Right cardiac atrium (tissue), 5 donors: ENCODE data around the gene BCAS1. TPM values are rescaled to one million over a fixed set of nuclear protein-coding genes. Genes with fewer than 3 reads are reported as not detected.

Experiments used
- ATAC-seq, 2 donors: fragments of 200-7000 bp; cut with Tn5 transposase; one replicate each; pipeline versions ENCODE4 v1.8.0 to v1.9.1; 2020; ENCODE audit warnings: moderate library complexity in 2 of 2, mild to moderate bottlenecking in 1 of 2
- DNase-seq, 3 donors: peaks; one replicate each; pipeline ENCODE4 v3.0.0-alpha.2; 2020
- H3K27ac ChIP-seq: one replicate; pipeline ENCODE4 v1.5.1; 2013; ENCODE audit warnings: mild to moderate bottlenecking, low read length, control low read depth, moderate library complexity
- H3K27me3 ChIP-seq: one replicate; pipeline ENCODE4 v1.6.1; 2013; ENCODE audit not compliant: control insufficient read depth, insufficient read depth
- H3K4me1 ChIP-seq: one replicate; pipeline ENCODE4 v1.6.1; 2013; ENCODE audit warnings: low read length; ENCODE audit not compliant: control insufficient read depth, insufficient read depth
- H3K4me3 ChIP-seq: one replicate; pipeline ENCODE4 v1.5.1; 2013; ENCODE audit warnings: low read length, control low read depth
- H3K9me3 ChIP-seq: one replicate; pipeline ENCODE4 v1.6.1; 2013; ENCODE audit warnings: low read length; ENCODE audit not compliant: control insufficient read depth
- WGBS: extraction: QIAGEN DNeasy Blood & Tissue Kit; methylation state at CpG from one replicate; pipeline ENCODE4 v1.1.7; 2013; 5-methylcytosine and 5-hydroxymethylcytosine counted together
- intact Hi-C, 4 donors: fragments of 100-400 bp; cut with DNase I; formaldehyde crosslinking; loops; one replicate each; pipeline versions ENCODE4 v1.11.0 to v1.14.0; 2022 to 2023
- long read RNA-seq, 4 donors: library from polyadenylated mRNA; unstranded; transcript quantifications; one replicate each; pipeline ENCODE4 v2.0.0, GENCODE V29; 2020 to 2021
- polyA plus RNA-seq: library from polyadenylated mRNA; stranded (reverse); fragments of 200-250 nt; gene quantifications from one replicate; pipeline ENCODE4 v1.2.3, GENCODE V29; 2013
- total RNA-seq, 4 donors: library from RNA; stranded (reverse); fragmentation: NEBNext Ultra II Directional; extraction: Animal tissue kit (Norgen Biotek cat#: 25700); gene quantifications; one replicate each; pipeline ENCODE4 v1.2.1, GENCODE V29; 2021
- donor health status: healthy with polysubstance abuse.
- donor health status: DM: no; HTN: yes; CAD: no.
- donor health status: DM: no; HTN: no; CAD: no.
- donor health status: DM: no; HTN: yes; CAD: no; lungs with severe emphysema.
- donor health status: DM: yes; HTN: yes; CAD: no.

The BCAS1 gene
- total RNA-seq (under 1 TPM in 1 of 4 donors, not detected in 3; 0.18 TPM), polyA plus RNA-seq (0.18 TPM)
- long read RNA-seq, donor 1: 0 reads
- long read RNA-seq, donor 2: 0 reads
- long read RNA-seq, donor 3: 0 reads
- long read RNA-seq, donor 4: 0 reads

GRCh38 chr20:54070187-54070987 lies at the start of gene BCAS1:
Gene BCAS1 (minus strand): TSS chr20:54070594. CDS start chr20:54058718, 11,876 bp downstream.
- Histone ChIP-seq H3K9me3 (no peaks in the 10 kb centered on the region), H3K4me3 (no peak within 1 kb of the TSS), H3K4me1 (no peaks in the 10 kb centered on the region), H3K27me3 (no peaks in the 10 kb centered on the region), H3K27ac (no peak within 1 kb of the TSS)
- WGBS: 66% methylated on average over 11 of the region's 11 CpGs
- intact Hi-C loops: no loop called here
- ATAC-seq: peak in 1 of 2 donors; percentile 38
- DNase-seq: no peak

GRCh38 chr20:54119744-54120143 lies 49.4 kb upstream of the BCAS1 start:
- DNase-seq (no peak), ATAC-seq (no peak)
- Histone ChIP-seq H3K4me3 (no peak overlapping the region), H3K27ac (no peak overlapping the region), H3K4me1 (no peaks in the 10 kb centered on the region), H3K27me3 (no peaks in the 10 kb centered on the region), H3K9me3 (no peaks in the 10 kb centered on the region)
- WGBS: 69% methylated on average over 2 of the region's 2 CpGs
- intact Hi-C loops: no loop called here

GRCh38 chr20:54118220-54119001 lies 48.0 kb upstream of the BCAS1 start:
- Histone ChIP-seq H3K4me3 (no peak overlapping the region), H3K27ac (no peak overlapping the region), H3K4me1 (no peaks in the 10 kb centered on the region), H3K9me3 (no peaks in the 10 kb centered on the region), H3K27me3 (no peaks in the 10 kb centered on the region)
- DNase-seq (no peak), ATAC-seq (no peak)
- intact Hi-C loops: no loop called here
- WGBS: 78% methylated on average over 9 of the region's 9 CpGs

- no peaks in the 10 kb centered on the region for H3K27me3 ChIP-seq
- ATAC-seq (no peak), DNase-seq (no peak)
- intact Hi-C loops: no loop called here
- no peaks in the 10 kb centered on the region for H3K4me1 ChIP-seq
- WGBS: 93% methylated on average over 4 of the region's 4 CpGs
- no peak overlapping the region for H3K27ac ChIP-seq
- no peaks in the 10 kb centered on the region for H3K9me3 ChIP-seq
- H3K4me3 ChIP-seq: no peak overlapping the region
Measured at GRCh38 chr20:54116550-54117235, 46.3 kb upstream of the BCAS1 start.

DNA sequence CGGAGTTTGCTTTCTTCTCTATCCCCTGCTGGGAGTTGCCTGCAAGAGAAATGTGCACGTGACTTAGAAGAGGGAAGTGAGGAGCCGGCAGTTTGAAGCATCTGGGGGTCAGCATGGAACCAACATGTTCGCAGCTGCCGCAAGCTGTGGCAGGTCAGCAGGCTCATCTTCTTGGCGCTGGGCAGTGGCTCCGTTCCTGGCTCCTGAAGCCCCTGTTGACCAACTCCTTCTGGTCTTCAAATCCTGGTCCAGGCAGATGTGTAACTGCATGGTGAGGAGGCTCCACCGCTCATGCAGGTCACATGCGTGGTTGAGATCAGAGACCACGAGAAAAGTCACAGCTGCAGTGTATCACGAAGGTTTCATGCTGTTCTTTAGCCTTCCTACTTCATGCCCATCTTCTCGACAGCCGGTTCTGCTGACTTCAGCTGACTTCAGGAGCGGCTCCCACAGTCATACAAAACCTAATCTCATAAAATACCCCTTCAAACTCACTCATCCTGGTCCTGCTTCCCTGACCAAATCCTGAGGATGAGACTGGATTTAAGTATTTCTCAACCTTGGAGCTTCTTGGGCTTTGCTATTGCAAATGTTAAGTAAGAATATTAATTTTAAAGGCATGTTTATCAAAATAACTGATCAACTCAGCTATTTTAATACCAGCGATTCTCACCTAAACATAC lies 44.9 kb upstream of the BCAS1 start:
- Histone ChIP-seq H3K4me3 (no peak overlapping the region), H3K4me1 (no peaks in the 10 kb centered on the region)
- no peak for DNase-seq

GRCh38 chr20:54114109-54114508 lies 43.7 kb upstream of the BCAS1 start:
- intact Hi-C loops: no loop called here
- no peaks in the 10 kb centered on the region for H3K27me3 ChIP-seq
- H3K9me3 ChIP-seq: no peaks in the 10 kb centered on the region
- DNase-seq (no peak), ATAC-seq (no peak)
- WGBS: 48% methylated on average over 2 of the region's 2 CpGs
- no peak overlapping the region for H3K27ac ChIP-seq
- no peaks in the 10 kb centered on the region for H3K4me1 ChIP-seq
- H3K4me3 ChIP-seq: no peak overlapping the region

More for the DNA sequence above, 44.9 kb upstream of the BCAS1 start:
- H3K27me3 ChIP-seq: no peaks in the 10 kb centered on the region
- 79% methylated on average over 15 of the region's 15 CpGs for whole genome bisulfite sequencing
- no peak for ATAC-seq
- H3K27ac ChIP-seq: no peak overlapping the region
- intact Hi-C loops: no loop called here
- H3K9me3 ChIP-seq: no peaks in the 10 kb centered on the region

DNA sequence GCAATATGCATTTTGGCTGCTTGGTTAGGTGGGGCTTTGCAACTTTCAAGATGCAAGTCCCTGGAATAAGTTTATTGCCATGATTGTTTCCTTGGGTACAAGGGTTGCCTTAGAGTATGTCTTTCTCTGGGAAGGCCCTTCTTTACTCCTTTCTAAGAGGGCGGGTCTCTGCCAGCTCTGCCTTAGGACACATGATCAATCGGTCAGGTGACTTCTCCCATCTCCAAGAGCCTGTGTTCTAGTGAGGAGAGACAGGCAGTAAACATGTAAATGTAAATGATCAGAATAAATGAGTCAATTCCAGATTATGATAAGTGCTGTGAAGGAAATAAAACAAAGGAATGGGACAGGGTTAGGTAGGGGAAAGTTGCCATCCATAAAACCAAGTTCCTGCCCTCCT lies 43.2 kb upstream of the BCAS1 start:
- Histone ChIP-seq H3K27me3 (no peaks in the 10 kb centered on the region), H3K9me3 (no peaks in the 10 kb centered on the region), H3K4me3 (no peak overlapping the region), H3K4me1 (no peaks in the 10 kb centered on the region), H3K27ac (no peak overlapping the region)
- DNase-seq: no peak
- 92% methylated on average over 2 of the region's 2 CpGs for WGBS
- no peak for ATAC-seq
- intact Hi-C loops: no loop called here

DNA sequence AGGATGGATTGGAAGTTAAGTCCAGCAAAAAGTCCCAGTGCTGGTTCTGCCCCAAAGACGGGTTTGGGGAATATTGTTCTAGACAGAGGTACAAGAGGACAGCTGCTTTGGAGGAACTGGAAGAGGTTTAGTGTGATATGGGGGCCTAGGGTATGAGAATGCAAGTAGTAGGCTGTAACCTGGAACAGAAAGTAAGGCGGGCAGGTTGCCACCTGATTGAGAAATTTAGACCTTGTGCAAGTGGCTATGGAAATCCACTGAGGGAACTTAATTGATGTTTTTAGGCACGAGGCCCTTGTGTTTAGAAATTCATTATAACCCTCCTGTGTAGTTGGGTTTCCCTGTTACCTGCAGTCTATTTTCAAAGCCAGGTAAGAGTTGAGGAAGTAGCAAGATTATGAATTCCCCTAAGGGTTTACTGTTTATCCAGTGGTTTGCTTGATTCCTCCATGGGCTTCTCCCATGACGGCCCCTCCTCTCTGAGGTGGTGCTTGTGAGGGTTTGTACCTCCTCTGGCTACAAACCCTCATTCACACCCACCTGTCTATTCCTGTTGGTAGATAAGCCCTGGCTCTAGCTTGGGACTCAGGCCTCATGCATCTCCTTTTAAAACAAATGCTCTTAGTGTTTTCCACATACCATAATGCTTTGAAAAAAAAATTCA lies 42.0 kb upstream of the BCAS1 start:
- Histone ChIP-seq H3K4me3 (no peak overlapping the region), H3K9me3 (no peaks in the 10 kb centered on the region), H3K27me3 (no peaks in the 10 kb centered on the region), H3K27ac (no peak overlapping the region), H3K4me1 (no peaks in the 10 kb centered on the region)
- ATAC-seq (no peak), DNase-seq (no peak)
- 86% methylated on average over 4 of the region's 4 CpGs for WGBS
- intact Hi-C loops: no loop called here

GRCh38 chr20:54111460-54111859 lies 41.1 kb upstream of the BCAS1 start:
- H3K4me3 ChIP-seq: no peak overlapping the region
- no peaks in the 10 kb centered on the region for H3K27me3 ChIP-seq
- intact Hi-C loops: no loop called here
- H3K4me1 ChIP-seq: no peaks in the 10 kb centered on the region
- ATAC-seq (no peak), DNase-seq (no peak)
- no peak overlapping the region for H3K27ac ChIP-seq
- no peaks in the 10 kb centered on the region for H3K9me3 ChIP-seq
- 83% methylated on average over 2 of the region's 2 CpGs for WGBS

GRCh38 chr20:54110457-54110856 lies 40.1 kb upstream of the BCAS1 start:
- ATAC-seq: no peak
- no peak overlapping the region for H3K4me3 ChIP-seq
- H3K4me1 ChIP-seq: no peaks in the 10 kb centered on the region
- 70% methylated on average over 3 of the region's 3 CpGs for WGBS
- no peaks in the 10 kb centered on the region for H3K9me3 ChIP-seq
- intact Hi-C loops: no loop called here
- DNase-seq: no peak
- H3K27me3 ChIP-seq: no peaks in the 10 kb centered on the region
- H3K27ac ChIP-seq: no peak overlapping the region
